H9 (cell line): ENCODE measurements around the gene PLCL1. TPM values are rescaled to one million over a fixed set of nuclear protein-coding genes. Genes with fewer than 3 reads are reported as not detected.

Experiments used
- DNase-seq: peaks from one replicate; pipeline ENCODE4 v3.0.0-alpha.2; 2017
- H2AFZ ChIP-seq: one replicate; pipeline ENCODE4 v1.6.1; 2013; ENCODE audit warnings: mild to moderate bottlenecking, low read length, control low read depth, moderate library complexity
- H2AK5ac ChIP-seq: 2 replicates; pipeline ENCODE4 v1.6.1; 2013; ENCODE audit warnings: low read length, control low read depth, mixed read lengths; ENCODE audit not compliant: insufficient read length
- H2BK120ac ChIP-seq: one replicate; pipeline ENCODE4 v1.6.1; 2013; ENCODE audit warnings: low read depth, mild to moderate bottlenecking, low read length, control low read depth, inconsistent platforms; ENCODE audit not compliant: poor library complexity, severe bottlenecking
- H2BK12ac ChIP-seq: 2 replicates; pipeline ENCODE4 v1.6.1; 2013; ENCODE audit warnings: low read length, control low read depth, mixed read lengths, low read depth; ENCODE audit not compliant: insufficient read length
- H2BK15ac ChIP-seq: 2 replicates; pipeline ENCODE4 v1.6.1; 2013; ENCODE audit warnings: low read depth, low read length, control low read depth
- H2BK20ac ChIP-seq: one replicate; pipeline ENCODE4 v1.6.1; 2013; ENCODE audit warnings: low read depth, mild to moderate bottlenecking, low read length, control low read depth, inconsistent platforms; ENCODE audit not compliant: poor library complexity, severe bottlenecking
- H2BK5ac ChIP-seq: 2 replicates; pipeline ENCODE4 v1.6.1; 2013; ENCODE audit warnings: low read length, control low read depth, mixed read lengths; ENCODE audit not compliant: insufficient read length
- H3K14ac ChIP-seq: 2 replicates; pipeline ENCODE4 v1.6.1; 2013; ENCODE audit warnings: low read length, control low read depth; ENCODE audit not compliant: insufficient read depth
- H3K18ac ChIP-seq: 2 replicates; pipeline ENCODE4 v1.6.1; 2013; ENCODE audit warnings: low read depth, mild to moderate bottlenecking, mixed read lengths, low read length, control low read depth; ENCODE audit not compliant: insufficient read length
- H3K23ac ChIP-seq: 2 replicates; pipeline ENCODE4 v1.6.1; 2013; ENCODE audit warnings: low read length, control low read depth, mixed read lengths, low read depth; ENCODE audit not compliant: insufficient read length
- H3K23me2 ChIP-seq: 2 replicates; pipeline ENCODE4 v1.6.1; 2013; ENCODE audit warnings: low read depth, mild to moderate bottlenecking, mixed read lengths, low read length, control low read depth; ENCODE audit not compliant: insufficient read length, poor library complexity, severe bottlenecking
- H3K27ac ChIP-seq: 2 replicates; pipeline ENCODE4 v1.5.1; 2013; ENCODE audit warnings: low read length, control low read depth, mixed read lengths, low read depth; ENCODE audit not compliant: insufficient read length
- H3K27me3 ChIP-seq: 2 replicates; pipeline ENCODE4 v1.6.1; 2013; ENCODE audit warnings: low read length, control low read depth, inconsistent platforms; ENCODE audit not compliant: insufficient read depth
- H3K4ac ChIP-seq: 2 replicates; pipeline ENCODE4 v1.6.1; 2013; ENCODE audit warnings: low read depth, mild to moderate bottlenecking, control low read depth, inconsistent platforms, low read length, moderate library complexity
- H3K4me1 ChIP-seq: 2 replicates; pipeline ENCODE4 v1.6.1; 2013; ENCODE audit warnings: low read length, control low read depth, inconsistent platforms; ENCODE audit not compliant: insufficient read depth
- H3K4me2 ChIP-seq: 2 replicates; pipeline ENCODE4 v1.6.1; 2013; ENCODE audit warnings: low read length, control low read depth, mixed read lengths; ENCODE audit not compliant: insufficient read length, insufficient read depth
- H3K56ac ChIP-seq: 2 replicates; pipeline ENCODE4 v1.6.1; 2013; ENCODE audit warnings: low read depth, mild to moderate bottlenecking, mixed read lengths, low read length, control low read depth; ENCODE audit not compliant: insufficient read length
- H3K79me1 ChIP-seq: 2 replicates; pipeline ENCODE4 v1.6.1; 2013; ENCODE audit warnings: low read depth, mild to moderate bottlenecking, moderate library complexity, low read length, control low read depth, inconsistent platforms; ENCODE audit not compliant: insufficient read depth, poor library complexity, severe bottlenecking
- H3K79me2 ChIP-seq: 2 replicates; pipeline ENCODE4 v1.6.1; 2013; ENCODE audit warnings: low read length, control low read depth, inconsistent platforms; ENCODE audit not compliant: insufficient read depth
- H3K9ac ChIP-seq: 2 replicates; pipeline ENCODE4 v1.6.1; 2013; ENCODE audit warnings: low read length, control low read depth, mixed read lengths; ENCODE audit not compliant: insufficient read length; ENCODE audit errors: extremely low read depth
- H3K9me3 ChIP-seq: one replicate; pipeline ENCODE4 v1.6.1; 2013; ENCODE audit warnings: low read depth, low read length, inconsistent platforms; ENCODE audit not compliant: control insufficient read depth
- H3T11ph ChIP-seq: one replicate; pipeline ENCODE4 v1.6.1; 2013; ENCODE audit warnings: mild to moderate bottlenecking, low read length, control low read depth, inconsistent platforms
- H4K20me1 ChIP-seq: one replicate; pipeline ENCODE4 v1.6.1; 2013; ENCODE audit not compliant: control insufficient read depth, insufficient read length, insufficient read depth
- H4K5ac ChIP-seq: 2 replicates; pipeline ENCODE4 v1.6.1; 2013; ENCODE audit warnings: low read depth, mild to moderate bottlenecking, mixed read lengths, low read length, control low read depth; ENCODE audit not compliant: insufficient read length
- H4K8ac ChIP-seq: replicated peaks from 2 replicates; pipeline ENCODE4 v1.6.1; 2013; ENCODE audit warnings: low read length, control low read depth, mixed read lengths, low read depth; ENCODE audit not compliant: insufficient read length
- H4K91ac ChIP-seq: 2 replicates; pipeline ENCODE4 v1.6.1; 2013; ENCODE audit warnings: low read depth, mild to moderate bottlenecking, moderate library complexity, mixed read lengths, low read length, control low read depth; ENCODE audit not compliant: insufficient read length
- H3K27ac Mint-ChIP-seq, 3 experiments: 2 replicates in 2 of 3; 3 replicates in 1 of 3; pipeline ENCODE4 v1.8.0; 2020 to 2021; ENCODE audit warnings: mixed read lengths in 3 of 3, mild to moderate bottlenecking in 1 of 3, moderate library complexity in 1 of 3
- H3K27me3 Mint-ChIP-seq: 2 replicates; pipeline ENCODE4 v1.8.0; 2021; ENCODE audit warnings: low read depth, mild to moderate bottlenecking, moderate library complexity, mixed read lengths
- H3K36me3 Mint-ChIP-seq, 3 experiments: 2 replicates in 2 of 3; 3 replicates in 1 of 3; pipeline ENCODE4 v1.8.0; 2020 to 2021; ENCODE audit warnings: low read depth in 3 of 3, mixed read lengths in 3 of 3; ENCODE audit not compliant: insufficient read depth in 1 of 3
- H3K4me1 Mint-ChIP-seq, 2 experiments: 2 replicates each; pipeline ENCODE4 v1.8.0; 2020; ENCODE audit warnings: mixed read lengths in 2 of 2
- H3K4me3 Mint-ChIP-seq, 2 experiments: 2 replicates in 1 of 2; 3 replicates in 1 of 2; pipeline ENCODE4 v1.8.0; 2020 to 2021; ENCODE audit warnings: mild to moderate bottlenecking in 2 of 2, mixed read lengths in 2 of 2, moderate library complexity in 1 of 2
- H3K9me3 Mint-ChIP-seq, 2 experiments: 2 replicates in 1 of 2; 3 replicates in 1 of 2; pipeline ENCODE4 v1.8.0; 2020; ENCODE audit warnings: mild to moderate bottlenecking in 2 of 2, mixed read lengths in 2 of 2, moderate library complexity in 1 of 2
- total RNA-seq: library from RNA; stranded (reverse); gene quantifications from 2 replicates; pipeline ENCODE4 v1.2.1, GENCODE V29; 2021
- TF ChIP-seq, protein P1 (sequence below): fragments of 200-600 bp; sonication (generic); conservative IDR thresholded peaks from 3 replicates; pipeline ENCODE4 v1.8.0; 2021; ENCODE audit warnings: antibody characterized with exemption, mild to moderate bottlenecking

The PLCL1 gene
- total RNA-seq, 1 experiment from 2014 or later, result 0.04 TPM

DNA sequence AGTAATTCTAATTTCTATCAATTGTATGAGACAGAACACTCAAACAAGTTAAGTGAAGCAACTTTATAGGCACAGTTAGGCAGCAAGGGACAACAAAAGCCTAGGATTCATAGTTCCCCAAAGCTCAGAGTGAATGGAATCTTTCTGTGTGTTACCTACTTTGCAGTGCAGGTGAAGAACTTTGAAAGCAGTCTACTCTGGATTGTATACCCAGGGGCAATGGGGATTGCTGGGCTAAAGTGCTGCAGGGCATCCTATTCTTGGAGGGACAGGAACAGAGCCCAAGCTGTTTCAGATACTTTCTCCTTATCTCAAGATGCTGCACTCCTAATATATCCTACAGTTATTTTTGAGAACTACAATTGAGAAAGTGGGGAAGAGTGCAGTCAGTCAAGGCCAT, 207.6 kb downstream of the PLCL1 start:
- no peak overlapping the region for H3K18ac ChIP-seq
- no peak overlapping the region for H3K56ac ChIP-seq
- H2BK5ac ChIP-seq, result no peak overlapping the region
- no peak overlapping the region for H3K4me2 ChIP-seq
- TF ChIP-seq, protein P1, sequence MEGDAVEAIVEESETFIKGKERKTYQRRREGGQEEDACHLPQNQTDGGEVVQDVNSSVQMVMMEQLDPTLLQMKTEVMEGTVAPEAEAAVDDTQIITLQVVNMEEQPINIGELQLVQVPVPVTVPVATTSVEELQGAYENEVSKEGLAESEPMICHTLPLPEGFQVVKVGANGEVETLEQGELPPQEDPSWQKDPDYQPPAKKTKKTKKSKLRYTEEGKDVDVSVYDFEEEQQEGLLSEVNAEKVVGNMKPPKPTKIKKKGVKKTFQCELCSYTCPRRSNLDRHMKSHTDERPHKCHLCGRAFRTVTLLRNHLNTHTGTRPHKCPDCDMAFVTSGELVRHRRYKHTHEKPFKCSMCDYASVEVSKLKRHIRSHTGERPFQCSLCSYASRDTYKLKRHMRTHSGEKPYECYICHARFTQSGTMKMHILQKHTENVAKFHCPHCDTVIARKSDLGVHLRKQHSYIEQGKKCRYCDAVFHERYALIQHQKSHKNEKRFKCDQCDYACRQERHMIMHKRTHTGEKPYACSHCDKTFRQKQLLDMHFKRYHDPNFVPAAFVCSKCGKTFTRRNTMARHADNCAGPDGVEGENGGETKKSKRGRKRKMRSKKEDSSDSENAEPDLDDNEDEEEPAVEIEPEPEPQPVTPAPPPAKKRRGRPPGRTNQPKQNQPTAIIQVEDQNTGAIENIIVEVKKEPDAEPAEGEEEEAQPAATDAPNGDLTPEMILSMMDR, result no peak
- no peaks in the 10 kb centered on the region for H3K36me3 Mint-ChIP-seq
- H2AK5ac ChIP-seq, result no peak overlapping the region
- H4K5ac ChIP-seq, result no peak overlapping the region
- no peak overlapping the region for H3K14ac ChIP-seq
- H3K79me1 ChIP-seq, result no peaks in the 10 kb centered on the region
- H2BK120ac ChIP-seq, result no peak overlapping the region
- H3K27ac Mint-ChIP-seq, result no peak overlapping the region
- no peak overlapping the region for H3K23ac ChIP-seq
- DNase-seq, result no peak
- H2BK15ac ChIP-seq, result no peak overlapping the region
- H4K20me1 ChIP-seq, result no peaks in the 10 kb centered on the region
- H3K23me2 ChIP-seq, result no peaks in the 10 kb centered on the region
- H3K4ac ChIP-seq, result no peak overlapping the region
- H3T11ph ChIP-seq, result no peak overlapping the region
- H3K4me1 ChIP-seq, result no peaks in the 10 kb centered on the region
- H4K8ac ChIP-seq, result no peak overlapping the region
- H3K79me2 ChIP-seq, result no peaks in the 10 kb centered on the region
- H3K9me3 Mint-ChIP-seq, result no peaks in the 10 kb centered on the region; a peak in 1 of 5 replicates
- no peak overlapping the region for H2BK20ac ChIP-seq
- H3K27me3 ChIP-seq, result no peaks in the 10 kb centered on the region
- H2BK12ac ChIP-seq, result no peak overlapping the region
- no peaks in the 10 kb centered on the region for H3K9me3 ChIP-seq
- H3K27me3 Mint-ChIP-seq, result no peaks in the 10 kb centered on the region
- H2AFZ ChIP-seq, result no peak overlapping the region
- H3K4me1 Mint-ChIP-seq, result no peaks in the 10 kb centered on the region
- H4K91ac ChIP-seq, result no peak overlapping the region
- no peak overlapping the region for H3K27ac ChIP-seq
- H3K4me3 Mint-ChIP-seq, result no peak overlapping the region
- no peak overlapping the region for H3K9ac ChIP-seq
